Fibroblast of upper back skin (primary cell): ENCODE data around the gene ZNF169.
"Not testable (repeated sequence)": the region's sequence is repeated elsewhere in the genome, so short reads cannot be mapped to it uniquely, and the experiment has no call there.

Source experiments
- DNase-seq: peaks from one replicate; pipeline ENCODE4 v3.0.0-alpha.2; 2013

The ZNF169 gene

GRCh38 chr9:94287877-94288513 lies 28.9 kb downstream of the ZNF169 start:
- no peak for DNase-seq

- DNase-seq = no peak
These were observed 30.6 kb downstream of the ZNF169 start for GRCh38 chr9:94289691-94290090.

- no peak for DNase-seq
These were observed 40.0 kb downstream of the ZNF169 start for GRCh38 chr9:94298949-94299599.

- DNase-seq = no peak
These were observed 41.6 kb downstream of the ZNF169 start for GRCh38 chr9:94300470-94301301.

- DNase-seq = no peak
These were observed 42.5 kb downstream of the ZNF169 start for GRCh38 chr9:94301583-94301982.

- DNase-seq = no peak
These were observed 43.3 kb downstream of the ZNF169 start for GRCh38 chr9:94302426-94302825.

GRCh38 chr9:94303321-94303720 lies 44.2 kb downstream of the ZNF169 start:
- no peak for DNase-seq

GRCh38 chr9:94315034-94315984 lies 56.2 kb downstream of the ZNF169 start:
- not testable (repeated sequence) for DNase-seq

- not testable (repeated sequence) for DNase-seq
These were observed 57.1 kb downstream of the ZNF169 start for GRCh38 chr9:94316236-94316635.

GRCh38 chr9:94317949-94318657 lies 59.0 kb downstream of the ZNF169 start:
- not testable (repeated sequence) for DNase-seq

GRCh38 chr9:94322342-94322940 lies 63.3 kb downstream of the ZNF169 start:
- not testable (repeated sequence) for DNase-seq

GRCh38 chr9:94323153-94323798 lies 64.2 kb downstream of the ZNF169 start:
- DNase-seq = not testable (repeated sequence)

GRCh38 chr9:94325583-94325982 lies 66.5 kb downstream of the ZNF169 start:
- DNase-seq = not testable (repeated sequence)

- not testable (repeated sequence) for DNase-seq
These were observed 69.4 kb downstream of the ZNF169 start, which contains the start of gene NUTM2F for GRCh38 chr9:94328544-94328943. TSS of gene NUTM2F (minus strand) at chr9:94328644. CDS start at chr9:94328623, 21 bp downstream.

- not testable (repeated sequence) for DNase-seq
These were observed 77.3 kb downstream of the ZNF169 start for GRCh38 chr9:94336445-94336844.

- DNase-seq = not testable (repeated sequence)
These were observed 79.6 kb downstream of the ZNF169 start for GRCh38 chr9:94338723-94339122.

GRCh38 chr9:94339657-94340056 lies 80.6 kb downstream of the ZNF169 start:
- DNase-seq = not testable (repeated sequence)

- not testable (repeated sequence) for DNase-seq
These were observed 81.7 kb downstream of the ZNF169 start for GRCh38 chr9:94340750-94341149.

GRCh38 chr9:94341703-94342102 lies 82.6 kb downstream of the ZNF169 start:
- DNase-seq = not testable (repeated sequence)

GRCh38 chr9:94347451-94347850 lies 88.4 kb downstream of the ZNF169 start:
- not testable (repeated sequence) for DNase-seq

GRCh38 chr9:94348754-94349153 lies 89.7 kb downstream of the ZNF169 start:
- DNase-seq = not testable (repeated sequence)
